Astrocyte of the spinal cord (primary cell): ENCODE data around the gene B4GALT4.

Experiments used
- DNase-seq: peaks from one replicate; pipeline ENCODE4 v3.0.0; 2011; ENCODE audit warnings: low read depth, low spot score
- H3K4me3 ChIP-seq: 2 replicates; pipeline ENCODE4 v1.5.1; 2011; ENCODE audit warnings: low read depth, mild to moderate bottlenecking, low read length, moderate library complexity
- in situ Hi-C: cut with HindIII; loops from 2 replicates; pipeline ENCODE4 v1.10.0; 2017; ENCODE audit warnings: low sequenced_read_pairs
- TF ChIP-seq, protein P1 (sequence below): IDR thresholded peaks from 2 replicates; pipeline ENCODE4 v1.5.1; 2012; ENCODE audit warnings: low read depth, mild to moderate bottlenecking, low read length, inconsistent platforms

B4GALT4 gene

DNA sequence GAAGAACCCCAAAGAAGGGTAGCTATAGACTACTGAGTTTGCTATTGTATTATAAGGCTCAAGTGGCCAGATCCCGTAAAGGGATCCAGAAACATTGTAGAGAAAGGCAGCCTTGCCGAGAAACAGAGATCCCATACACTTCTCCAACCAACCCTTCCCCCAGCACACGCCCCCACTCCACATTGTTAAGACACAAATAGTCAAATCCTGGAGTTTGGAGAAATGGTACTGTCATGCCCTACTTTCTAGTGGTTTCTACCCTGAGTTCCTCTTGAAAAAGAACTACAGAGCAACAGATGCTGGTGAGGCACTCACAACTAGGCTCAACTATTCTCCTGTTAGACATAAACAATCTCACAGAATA lies 33.2 kb downstream of the B4GALT4 start:
- DNase-seq = no peak
- TF ChIP-seq, protein P1, sequence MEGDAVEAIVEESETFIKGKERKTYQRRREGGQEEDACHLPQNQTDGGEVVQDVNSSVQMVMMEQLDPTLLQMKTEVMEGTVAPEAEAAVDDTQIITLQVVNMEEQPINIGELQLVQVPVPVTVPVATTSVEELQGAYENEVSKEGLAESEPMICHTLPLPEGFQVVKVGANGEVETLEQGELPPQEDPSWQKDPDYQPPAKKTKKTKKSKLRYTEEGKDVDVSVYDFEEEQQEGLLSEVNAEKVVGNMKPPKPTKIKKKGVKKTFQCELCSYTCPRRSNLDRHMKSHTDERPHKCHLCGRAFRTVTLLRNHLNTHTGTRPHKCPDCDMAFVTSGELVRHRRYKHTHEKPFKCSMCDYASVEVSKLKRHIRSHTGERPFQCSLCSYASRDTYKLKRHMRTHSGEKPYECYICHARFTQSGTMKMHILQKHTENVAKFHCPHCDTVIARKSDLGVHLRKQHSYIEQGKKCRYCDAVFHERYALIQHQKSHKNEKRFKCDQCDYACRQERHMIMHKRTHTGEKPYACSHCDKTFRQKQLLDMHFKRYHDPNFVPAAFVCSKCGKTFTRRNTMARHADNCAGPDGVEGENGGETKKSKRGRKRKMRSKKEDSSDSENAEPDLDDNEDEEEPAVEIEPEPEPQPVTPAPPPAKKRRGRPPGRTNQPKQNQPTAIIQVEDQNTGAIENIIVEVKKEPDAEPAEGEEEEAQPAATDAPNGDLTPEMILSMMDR = no peak
- in situ Hi-C loops = no loop called here
- no peak overlapping the region for H3K4me3 ChIP-seq

DNA sequence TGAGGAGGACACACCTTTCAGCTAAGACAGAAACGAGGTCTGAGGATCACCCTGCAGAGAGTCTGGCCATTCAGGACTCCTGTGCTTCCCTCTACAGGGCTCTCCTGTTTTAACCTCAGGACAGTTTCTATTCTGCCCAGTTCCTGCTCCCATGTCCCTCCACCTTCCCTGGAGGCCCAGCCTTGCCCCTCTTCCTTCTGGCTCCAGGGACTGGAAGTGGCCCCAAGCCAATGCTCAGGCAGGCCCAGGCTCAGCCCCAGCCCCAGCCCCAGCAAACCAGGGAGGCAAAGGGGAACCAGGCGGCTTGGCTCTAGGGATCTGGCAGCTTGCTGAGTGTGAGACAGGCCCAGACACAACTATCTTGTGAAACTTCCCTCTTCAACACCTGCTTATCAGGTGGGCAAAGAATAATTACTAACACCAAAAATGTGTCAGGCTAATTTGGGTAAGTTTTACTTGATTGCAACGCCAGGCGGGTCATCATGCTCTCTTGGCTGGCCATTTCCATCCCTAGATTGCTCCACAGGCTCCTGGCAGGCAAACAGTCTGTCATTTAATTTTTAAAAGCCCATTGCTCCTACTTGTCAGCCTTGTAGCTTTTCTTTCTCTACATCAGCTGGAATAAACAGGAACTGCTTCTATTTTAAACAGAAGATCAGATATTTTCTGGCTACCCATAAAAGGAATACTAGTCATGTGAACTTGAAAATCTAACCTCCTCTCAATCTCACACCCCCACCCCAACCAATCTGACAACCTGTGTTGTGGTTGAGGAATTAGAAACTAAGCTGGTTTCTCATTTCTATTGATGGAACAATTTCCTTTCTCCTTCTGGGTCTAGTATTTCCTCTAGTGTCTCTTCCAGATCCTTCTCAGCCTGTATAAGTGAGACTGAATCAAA lies 33.8 kb downstream of the B4GALT4 start:
- no peak overlapping the region for H3K4me3 ChIP-seq
- in situ Hi-C loops = no loop called here
- TF ChIP-seq, protein P1 = no peak
- no peak for DNase-seq

DNA sequence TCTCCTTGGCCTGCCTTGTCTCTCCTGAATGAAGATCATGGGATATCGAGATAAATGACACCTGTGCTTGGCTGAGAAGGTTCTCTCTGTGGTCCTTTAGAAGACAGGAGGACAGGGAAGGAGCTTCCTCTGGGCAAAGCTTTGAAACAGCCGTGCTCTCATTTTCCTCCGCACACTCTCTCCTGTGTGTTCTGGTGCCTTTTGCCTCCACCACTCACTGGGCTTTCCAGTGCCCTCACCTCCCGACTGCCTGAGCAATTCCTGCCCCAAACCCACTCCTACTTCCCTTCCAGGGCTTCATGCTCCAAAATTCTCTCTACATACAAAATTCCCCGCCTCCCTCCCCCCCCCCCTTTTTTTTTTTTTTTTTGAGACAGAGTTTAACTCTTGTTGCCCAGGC lies 35.0 kb downstream of the B4GALT4 start:
- in situ Hi-C loops = no loop called here
- TF ChIP-seq, protein P1 = no peak
- no peak for DNase-seq
- no peak overlapping the region for H3K4me3 ChIP-seq

DNA sequence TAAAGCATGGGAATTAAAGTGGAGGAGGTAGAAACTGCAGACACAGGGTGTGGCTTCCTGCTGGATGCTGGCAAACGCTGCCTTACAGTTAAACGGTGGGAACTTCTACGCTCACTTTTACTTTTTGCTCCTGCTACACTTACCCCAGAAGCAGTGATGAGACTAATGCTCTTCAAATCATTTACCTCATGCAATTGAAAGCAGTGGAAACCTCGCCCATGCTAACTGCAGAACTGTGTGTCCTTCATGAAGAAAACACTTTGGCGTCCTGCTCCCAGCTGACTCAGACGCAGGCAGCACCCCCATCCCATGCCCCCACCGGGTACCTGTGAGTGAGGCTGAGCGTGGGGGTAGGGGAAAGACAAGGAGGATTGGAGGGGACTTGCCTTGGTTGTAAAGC lies 35.5 kb downstream of the B4GALT4 start:
- no peak for DNase-seq
- in situ Hi-C loops = no loop called here
- TF ChIP-seq, protein P1 = no peak
- H3K4me3 ChIP-seq = no peak overlapping the region

DNA sequence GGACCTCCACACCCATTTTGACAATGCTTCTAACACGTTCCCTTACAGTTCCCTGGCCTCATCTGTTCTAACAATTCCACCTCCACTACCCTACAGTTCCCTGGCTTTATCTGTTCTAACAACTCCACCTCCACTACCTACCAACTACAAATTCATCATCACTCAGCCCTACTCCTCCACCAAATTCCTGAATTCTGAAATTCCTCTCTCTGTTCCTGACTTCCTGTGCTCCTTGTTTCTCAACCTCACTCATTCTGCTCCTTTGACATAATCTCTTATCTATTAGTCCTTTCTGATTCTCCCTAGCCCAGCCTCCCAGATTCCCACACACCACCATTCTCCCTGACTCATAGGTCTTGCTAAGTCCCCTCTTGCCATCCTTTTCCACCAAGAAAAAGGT lies 44.8 kb downstream of the B4GALT4 start:
- H3K4me3 ChIP-seq = no peak overlapping the region
- TF ChIP-seq, protein P1 = no peak
- no peak for DNase-seq
- in situ Hi-C loops = no loop called here

DNA sequence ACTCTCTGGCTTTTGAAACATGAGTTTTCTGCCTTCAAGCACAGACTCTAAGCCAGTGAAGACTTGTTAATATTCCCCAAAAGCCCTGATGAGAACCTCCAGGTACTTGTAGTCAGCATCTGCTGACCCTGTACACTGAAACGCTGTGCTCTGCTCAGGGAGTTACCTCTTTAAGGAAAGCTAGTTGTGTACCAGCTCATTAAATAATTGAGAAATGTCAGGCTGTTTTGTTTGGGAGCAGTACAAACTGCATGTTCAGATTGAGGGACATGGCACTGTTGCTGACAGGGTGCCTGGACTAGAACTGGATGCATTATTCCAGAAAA lies 45.6 kb downstream of the B4GALT4 start:
- no peak for DNase-seq
- H3K4me3 ChIP-seq = no peak overlapping the region
- in situ Hi-C loops = no loop called here
- TF ChIP-seq, protein P1 = no peak
